Mesodermal cell (in vitro differentiated cells): ENCODE data around the gene C16orf78.

Source experiments
- H3K27ac ChIP-seq: 2 replicates; pipeline ENCODE4 v1.7.0; 2013; ENCODE audit warnings: mild to moderate bottlenecking, low read depth, low read length, moderate library complexity; ENCODE audit not compliant: severe bottlenecking
- H3K36me3 ChIP-seq: 2 replicates; pipeline ENCODE4 v1.7.1; 2013; ENCODE audit warnings: mild to moderate bottlenecking, low read length, moderate library complexity; ENCODE audit not compliant: control insufficient read depth, insufficient read depth
- H3K4me1 ChIP-seq: one replicate; pipeline ENCODE4 v1.7.1; 2013; ENCODE audit warnings: mild to moderate bottlenecking, low read length; ENCODE audit not compliant: insufficient read depth, control insufficient read depth, poor library complexity, severe bottlenecking
- H3K4me3 ChIP-seq: 2 replicates; pipeline ENCODE4 v1.7.0; 2013; ENCODE audit warnings: low read length, control low read depth, mild to moderate bottlenecking; ENCODE audit not compliant: insufficient read depth, poor library complexity, severe bottlenecking; ENCODE audit errors: extremely low read depth
- H3K9me3 ChIP-seq: 2 replicates; pipeline ENCODE4 v1.7.1; 2013; ENCODE audit warnings: mild to moderate bottlenecking, low read length, moderate library complexity; ENCODE audit not compliant: control insufficient read depth
- WGBS, 2 experiments: methylation state at CpG; one replicate each; pipeline ENCODE4 v1.1.5; 2013; ENCODE audit warnings: missing lambda C conversion rate in 2 of 2; ENCODE audit not compliant: insufficient coverage in 2 of 2; 5-methylcytosine and 5-hydroxymethylcytosine counted together

The C16orf78 gene

GRCh38 chr16:49443576-49443975 lies 70.0 kb downstream of the C16orf78 start:
- H3K4me3 ChIP-seq, result no peak overlapping the region
- no peaks in the 10 kb centered on the region for H3K9me3 ChIP-seq

GRCh38 chr16:49446805-49447204 lies 73.2 kb downstream of the C16orf78 start:
- 83 to 95% methylated on average over 1 to 2 of the region's 2 CpGs for WGBS, 2 experiments

More at GRCh38 chr16:49443576-49443975, 70.0 kb downstream of the C16orf78 start:
- no peaks in the 10 kb centered on the region for H3K4me1 ChIP-seq
- no peak overlapping the region for H3K27ac ChIP-seq
- WGBS, 2 experiments, result 87 to 91% methylated on average over 6 to 7 of the region's 9 CpGs
- no peaks in the 10 kb centered on the region for H3K36me3 ChIP-seq

More at GRCh38 chr16:49446805-49447204, 73.2 kb downstream of the C16orf78 start:
- H3K4me3 ChIP-seq, result no peak overlapping the region
- H3K36me3 ChIP-seq, result no peaks in the 10 kb centered on the region
- no peaks in the 10 kb centered on the region for H3K4me1 ChIP-seq
- H3K9me3 ChIP-seq, result no peaks in the 10 kb centered on the region
- H3K27ac ChIP-seq, result no peak overlapping the region
